ENCODE data around the gene RBP3.

The RBP3 gene

DNA sequence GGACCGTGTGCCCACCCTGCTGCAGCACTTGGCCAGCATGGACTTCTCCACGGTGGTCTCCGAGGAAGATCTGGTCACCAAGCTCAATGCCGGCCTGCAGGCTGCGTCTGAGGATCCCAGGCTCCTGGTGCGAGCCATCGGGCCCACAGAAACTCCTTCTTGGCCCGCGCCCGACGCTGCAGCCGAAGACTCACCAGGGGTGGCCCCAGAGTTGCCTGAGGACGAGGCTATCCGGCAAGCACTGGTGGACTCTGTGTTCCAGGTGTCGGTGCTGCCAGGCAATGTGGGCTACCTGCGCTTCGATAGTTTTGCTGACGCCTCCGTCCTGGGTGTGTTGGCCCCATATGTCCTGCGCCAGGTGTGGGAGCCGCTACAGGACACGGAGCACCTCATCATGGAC lies 1.4 kb downstream of the RBP3 start:
- H3K27ac ChIP-seq: no peak overlapping the region
- H3K36me3 ChIP-seq (ENCODE audit: insufficient read depth): no peaks in the 10 kb centered on the region
- no peaks in the 10 kb centered on the region for H3K27me3 ChIP-seq (ENCODE audit: insufficient read depth, low read depth)
- H3K4me3 ChIP-seq (IDR thresholded peaks at IDR 0.05; ENCODE audit: insufficient read depth, low read depth, low read length): no peak overlapping the region
- no peaks in the 10 kb centered on the region for H3K79me2 ChIP-seq (ENCODE audit: insufficient read depth, low read depth)
- no peak overlapping the region for H3K4me2 ChIP-seq
- no peaks in the 10 kb centered on the region for H3K4me1 ChIP-seq (ENCODE audit: low read depth, poor library complexity, severe bottlenecking)
- TF ChIP-seq, protein P1, sequence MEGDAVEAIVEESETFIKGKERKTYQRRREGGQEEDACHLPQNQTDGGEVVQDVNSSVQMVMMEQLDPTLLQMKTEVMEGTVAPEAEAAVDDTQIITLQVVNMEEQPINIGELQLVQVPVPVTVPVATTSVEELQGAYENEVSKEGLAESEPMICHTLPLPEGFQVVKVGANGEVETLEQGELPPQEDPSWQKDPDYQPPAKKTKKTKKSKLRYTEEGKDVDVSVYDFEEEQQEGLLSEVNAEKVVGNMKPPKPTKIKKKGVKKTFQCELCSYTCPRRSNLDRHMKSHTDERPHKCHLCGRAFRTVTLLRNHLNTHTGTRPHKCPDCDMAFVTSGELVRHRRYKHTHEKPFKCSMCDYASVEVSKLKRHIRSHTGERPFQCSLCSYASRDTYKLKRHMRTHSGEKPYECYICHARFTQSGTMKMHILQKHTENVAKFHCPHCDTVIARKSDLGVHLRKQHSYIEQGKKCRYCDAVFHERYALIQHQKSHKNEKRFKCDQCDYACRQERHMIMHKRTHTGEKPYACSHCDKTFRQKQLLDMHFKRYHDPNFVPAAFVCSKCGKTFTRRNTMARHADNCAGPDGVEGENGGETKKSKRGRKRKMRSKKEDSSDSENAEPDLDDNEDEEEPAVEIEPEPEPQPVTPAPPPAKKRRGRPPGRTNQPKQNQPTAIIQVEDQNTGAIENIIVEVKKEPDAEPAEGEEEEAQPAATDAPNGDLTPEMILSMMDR (conservative IDR thresholded peaks at IDR 0.05; ENCODE audit: low read depth, low read length): no peak
- H2AFZ ChIP-seq (ENCODE audit: low read depth): no peak overlapping the region
- H3K9ac ChIP-seq: no peak overlapping the region
- no peaks in the 10 kb centered on the region for H4K20me1 ChIP-seq (ENCODE audit: insufficient read depth)

DNA sequence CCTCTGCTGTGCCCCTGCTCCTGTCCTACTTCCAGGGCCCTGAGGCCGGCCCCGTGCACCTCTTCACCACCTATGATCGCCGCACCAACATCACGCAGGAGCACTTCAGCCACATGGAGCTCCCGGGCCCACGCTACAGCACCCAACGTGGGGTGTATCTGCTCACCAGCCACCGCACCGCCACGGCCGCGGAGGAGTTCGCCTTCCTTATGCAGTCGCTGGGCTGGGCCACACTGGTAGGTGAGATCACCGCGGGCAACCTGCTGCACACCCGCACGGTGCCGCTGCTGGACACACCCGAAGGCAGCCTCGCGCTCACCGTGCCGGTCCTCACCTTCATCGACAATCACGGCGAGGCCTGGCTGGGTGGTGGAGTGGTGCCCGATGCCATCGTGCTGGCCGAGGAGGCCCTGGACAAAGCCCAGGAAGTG lies 1.8 kb downstream of the RBP3 start:
- H4K20me1 ChIP-seq (ENCODE audit: insufficient read depth): no peaks in the 10 kb centered on the region
- H3K4me1 ChIP-seq (ENCODE audit: low read depth, poor library complexity, severe bottlenecking): no peaks in the 10 kb centered on the region
- no peak overlapping the region for H3K9ac ChIP-seq
- no peak overlapping the region for H3K4me3 ChIP-seq (IDR thresholded peaks at IDR 0.05; ENCODE audit: insufficient read depth, low read depth, low read length)
- no peaks in the 10 kb centered on the region for H3K36me3 ChIP-seq (ENCODE audit: insufficient read depth)
- no peak overlapping the region for H2AFZ ChIP-seq (ENCODE audit: low read depth)
- H3K27me3 ChIP-seq (ENCODE audit: insufficient read depth, low read depth): no peaks in the 10 kb centered on the region
- no peaks in the 10 kb centered on the region for H3K79me2 ChIP-seq (ENCODE audit: insufficient read depth, low read depth)
- no peak overlapping the region for H3K27ac ChIP-seq
- TF ChIP-seq, protein P1 (conservative IDR thresholded peaks at IDR 0.05; ENCODE audit: low read depth, low read length): no peak
- no peak overlapping the region for H3K4me2 ChIP-seq

- no peak overlapping the region for H3K27ac ChIP-seq
- TF ChIP-seq, protein P1 (conservative IDR thresholded peaks at IDR 0.05; ENCODE audit: low read depth, low read length): no peak
- no peak overlapping the region for H3K4me3 ChIP-seq (IDR thresholded peaks at IDR 0.05; ENCODE audit: insufficient read depth, low read depth, low read length)
- H3K79me2 ChIP-seq (ENCODE audit: insufficient read depth, low read depth): no peaks in the 10 kb centered on the region
- H3K4me2 ChIP-seq: no peak overlapping the region
- H3K27me3 ChIP-seq (ENCODE audit: insufficient read depth, low read depth): no peaks in the 10 kb centered on the region
- no peak overlapping the region for H2AFZ ChIP-seq (ENCODE audit: low read depth)
- no peak overlapping the region for H3K9ac ChIP-seq
- H4K20me1 ChIP-seq (ENCODE audit: insufficient read depth): no peaks in the 10 kb centered on the region
- no peaks in the 10 kb centered on the region for H3K4me1 ChIP-seq (ENCODE audit: low read depth, poor library complexity, severe bottlenecking)
- H3K36me3 ChIP-seq (ENCODE audit: insufficient read depth): no peaks in the 10 kb centered on the region
Observed at GRCh38 chr10:47350671-47351640, 2.8 kb downstream of the RBP3 start.

DNA sequence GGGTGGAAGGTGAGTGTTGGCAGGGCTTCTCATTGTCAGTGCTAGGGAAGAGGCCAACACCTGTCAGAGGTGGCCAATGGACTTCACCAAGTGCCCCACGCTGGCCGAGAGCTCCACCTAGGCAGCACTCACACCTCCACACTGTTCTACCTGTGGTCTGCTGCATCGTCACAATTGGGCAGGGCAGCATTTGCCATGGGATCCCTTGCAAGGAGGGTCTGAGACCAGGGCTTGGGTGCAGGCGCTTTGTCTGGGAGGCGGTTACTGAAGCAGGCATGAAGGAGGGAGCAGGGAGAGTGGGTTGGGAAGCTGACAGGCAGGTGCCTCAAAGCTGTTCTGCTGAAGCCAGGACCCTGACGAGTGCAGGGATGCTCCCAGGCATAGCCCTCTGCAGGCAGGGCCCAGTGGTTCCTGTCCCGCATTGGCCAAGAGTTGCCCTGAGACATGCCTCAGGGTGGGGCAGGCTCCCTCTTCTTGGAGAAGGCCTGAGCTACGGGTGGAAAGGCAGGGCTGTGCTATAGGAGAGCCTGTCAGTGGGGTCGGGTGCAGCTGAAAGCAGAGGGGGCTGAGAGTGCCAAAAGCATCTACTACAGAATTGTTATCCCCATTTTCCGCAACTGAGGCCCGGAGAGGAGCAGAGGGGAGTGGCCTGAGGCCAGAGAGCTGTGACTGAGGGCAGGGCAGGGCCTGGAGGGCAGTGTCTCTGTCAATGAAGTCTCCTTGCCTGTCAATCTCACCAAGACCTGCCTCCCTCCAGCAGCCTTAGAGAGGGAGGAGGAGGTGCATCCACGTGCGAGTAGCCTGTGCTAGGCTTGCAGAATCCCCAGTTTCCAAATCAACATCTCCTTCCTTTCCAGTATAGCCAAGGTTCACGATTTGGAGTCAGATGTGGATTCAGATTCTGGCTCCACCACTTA lies 4.0 kb downstream of the RBP3 start:
- Histone ChIP-seq H3K4me1 (ENCODE audit: low read depth, poor library complexity, severe bottlenecking) (no peaks in the 10 kb centered on the region), H3K9ac (no peak overlapping the region), H3K27ac (no peak overlapping the region)

More for the DNA sequence above, 4.0 kb downstream of the RBP3 start:
- Histone ChIP-seq H3K4me3 (IDR thresholded peaks at IDR 0.05; ENCODE audit: insufficient read depth, low read depth, low read length) (no peak overlapping the region), H3K4me2 (no peak overlapping the region), H4K20me1 (ENCODE audit: insufficient read depth) (no peaks in the 10 kb centered on the region), H2AFZ (ENCODE audit: low read depth) (no peak overlapping the region), H3K36me3 (ENCODE audit: insufficient read depth) (no peaks in the 10 kb centered on the region), H3K27me3 (ENCODE audit: insufficient read depth, low read depth) (no peaks in the 10 kb centered on the region), H3K79me2 (ENCODE audit: insufficient read depth, low read depth) (no peaks in the 10 kb centered on the region)
- TF ChIP-seq, protein P1 (conservative IDR thresholded peaks at IDR 0.05; ENCODE audit: low read depth, low read length): no peak
